Fibroblast of lung (primary cell): ENCODE results near the gene OSBPL6. TPM values are rescaled to one million over a fixed set of nuclear protein-coding genes. Genes with fewer than 3 reads are reported as not detected.

Experiments
- DNase-seq, 2 donors: peaks; one replicate each; pipeline versions ENCODE4 v3.0.0 to v3.0.0-alpha.2; 2010; ENCODE audit warnings: low read depth in 2 of 2
- H2AFZ ChIP-seq: 2 replicates; pipeline ENCODE4 v1.5.1; 2012; ENCODE audit warnings: low read length, control low read depth, inconsistent platforms
- H3K27ac ChIP-seq: 2 replicates; pipeline ENCODE4 v1.5.1; 2011; ENCODE audit warnings: low read length, control low read depth; ENCODE audit not compliant: insufficient read depth
- H3K27me3 ChIP-seq: 2 replicates; pipeline ENCODE4 v1.5.1; 2011; ENCODE audit warnings: mild to moderate bottlenecking, low read length; ENCODE audit not compliant: control insufficient read depth, insufficient read depth
- H3K36me3 ChIP-seq: 2 replicates; pipeline ENCODE4 v1.5.1; 2011; ENCODE audit warnings: low read length; ENCODE audit not compliant: control insufficient read depth, insufficient read depth
- H3K4me1 ChIP-seq: 2 replicates; pipeline ENCODE4 v1.5.1; 2011; ENCODE audit warnings: low read length; ENCODE audit not compliant: control insufficient read depth, insufficient read depth; ENCODE audit errors: extremely low read depth
- H3K4me2 ChIP-seq: 2 replicates; pipeline ENCODE4 v1.5.1; 2011; ENCODE audit warnings: low read length, control low read depth; ENCODE audit not compliant: insufficient read depth; ENCODE audit errors: extremely low read depth
- H3K4me3 ChIP-seq, 4 experiments: fragments of 200-600 bp in 1 of 4; sonication (generic) in 1 of 4; replicated peaks in 1 of 4; 2 replicates each; pipeline ENCODE4 v1.5.1; 2011 to 2016; ENCODE audit warnings: low read length in 4 of 4, low read depth in 3 of 4, mild to moderate bottlenecking in 3 of 4, control low read depth in 2 of 4, inconsistent platforms in 1 of 4, mixed read lengths in 1 of 4; ENCODE audit not compliant: insufficient read depth in 1 of 4; ENCODE audit errors: control extremely low read depth in 1 of 4
- H3K79me2 ChIP-seq: 2 replicates; pipeline ENCODE4 v1.5.1; 2012; ENCODE audit warnings: mild to moderate bottlenecking, low read length, inconsistent platforms; ENCODE audit not compliant: control insufficient read depth, insufficient read depth
- H3K9ac ChIP-seq: 2 replicates; pipeline ENCODE4 v1.5.1; 2011; ENCODE audit warnings: mild to moderate bottlenecking, low read length, control low read depth; ENCODE audit not compliant: insufficient read depth
- H3K9me3 ChIP-seq: 2 replicates; pipeline ENCODE4 v1.5.1; 2012; ENCODE audit warnings: low read depth, low read length; ENCODE audit not compliant: control insufficient read depth, insufficient read depth
- H4K20me1 ChIP-seq: 2 replicates; pipeline ENCODE4 v1.5.1; 2011; ENCODE audit warnings: low read length; ENCODE audit not compliant: control insufficient read depth, insufficient read depth; ENCODE audit errors: extremely low read depth
- EZH2 ChIP-seq: IDR thresholded peaks from 2 replicates; pipeline ENCODE4 v1.5.1; 2012; ENCODE audit warnings: low read length, control low read depth, mild to moderate bottlenecking; ENCODE audit errors: missing control alignments
- polyA plus RNA-seq, 2 donors: library from polyadenylated mRNA; depleted of rRNA in 1 of 2; stranded (reverse) in 1 of 2; unstranded in 1 of 2; fragments of >200 nt; gene quantifications; 2 replicates each; pipeline ENCODE4 v1.2.1, GENCODE V29; 2011 to 2012; ENCODE audit warnings: missing spikeins in 1 of 2
- total RNA-seq: library from RNA; depleted of rRNA; stranded (reverse); fragments of >200 nt; gene quantifications from 2 replicates; pipeline ENCODE4 v1.2.1, GENCODE V29; 2014
- TF ChIP-seq, protein P1 (sequence below), 2 donors: IDR thresholded peaks in 1 of 2; conservative IDR thresholded peaks in 1 of 2; 1 replicate in 1 of 2; 2 replicates in 1 of 2; pipeline ENCODE4 v1.5.1; 2011 to 2012; ENCODE audit warnings: low read length in 2 of 2, control low read depth in 1 of 2, inconsistent platforms in 1 of 2, low read depth in 1 of 2, mild to moderate bottlenecking in 1 of 2

OSBPL6 gene
- total and polyA plus RNA-seq, 2 donors (not counting 1 experiment from before 2014, with no cell fraction given) = 1.0 to 5.3 TPM

DNA sequence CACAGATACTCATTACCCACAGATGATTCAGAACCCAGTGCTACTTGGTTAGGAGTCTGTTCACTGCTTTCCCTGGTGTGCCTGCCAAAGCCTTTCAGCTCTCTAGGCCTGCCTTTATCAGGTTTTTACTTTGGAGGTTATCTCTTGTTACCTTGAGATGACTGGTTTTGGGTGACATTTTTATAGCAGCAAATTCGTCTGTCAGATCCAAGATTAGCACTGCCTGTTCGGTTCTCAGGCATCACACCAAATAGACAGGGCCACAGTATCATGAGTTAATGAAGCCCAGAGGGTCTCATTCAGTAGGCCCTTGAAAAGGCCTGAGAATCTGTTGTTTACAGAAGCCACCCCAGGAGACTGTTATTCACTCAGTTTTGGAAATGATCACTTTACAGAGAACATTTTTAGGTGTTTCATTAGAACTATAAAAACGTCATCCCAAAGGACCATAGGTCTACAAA is 121.2 kb downstream of the OSBPL6 start:
- Histone ChIP-seq H3K4me2 (no peak overlapping the region), H3K9me3 (no peaks in the 10 kb centered on the region), H3K27ac (no peak overlapping the region), H3K27me3 (no peaks in the 10 kb centered on the region), H3K9ac (no peak overlapping the region), H4K20me1 (no peaks in the 10 kb centered on the region), H3K36me3 (no peaks in the 10 kb centered on the region), H2AFZ (no peak overlapping the region), H3K4me1 (no peaks in the 10 kb centered on the region), H3K79me2 (no peaks in the 10 kb centered on the region), H3K4me3 (no peak overlapping the region)
- TF ChIP-seq, protein P1, sequence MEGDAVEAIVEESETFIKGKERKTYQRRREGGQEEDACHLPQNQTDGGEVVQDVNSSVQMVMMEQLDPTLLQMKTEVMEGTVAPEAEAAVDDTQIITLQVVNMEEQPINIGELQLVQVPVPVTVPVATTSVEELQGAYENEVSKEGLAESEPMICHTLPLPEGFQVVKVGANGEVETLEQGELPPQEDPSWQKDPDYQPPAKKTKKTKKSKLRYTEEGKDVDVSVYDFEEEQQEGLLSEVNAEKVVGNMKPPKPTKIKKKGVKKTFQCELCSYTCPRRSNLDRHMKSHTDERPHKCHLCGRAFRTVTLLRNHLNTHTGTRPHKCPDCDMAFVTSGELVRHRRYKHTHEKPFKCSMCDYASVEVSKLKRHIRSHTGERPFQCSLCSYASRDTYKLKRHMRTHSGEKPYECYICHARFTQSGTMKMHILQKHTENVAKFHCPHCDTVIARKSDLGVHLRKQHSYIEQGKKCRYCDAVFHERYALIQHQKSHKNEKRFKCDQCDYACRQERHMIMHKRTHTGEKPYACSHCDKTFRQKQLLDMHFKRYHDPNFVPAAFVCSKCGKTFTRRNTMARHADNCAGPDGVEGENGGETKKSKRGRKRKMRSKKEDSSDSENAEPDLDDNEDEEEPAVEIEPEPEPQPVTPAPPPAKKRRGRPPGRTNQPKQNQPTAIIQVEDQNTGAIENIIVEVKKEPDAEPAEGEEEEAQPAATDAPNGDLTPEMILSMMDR (conservative IDR thresholded peaks at IDR 0.05 in 1 of 2, IDR thresholded peaks at IDR 0.05 in 1 of 2; ENCODE audit: low read depth in 1 of 2, low read length in 2 of 2) = no peak
- no peak for TF ChIP-seq EZH2
- DNase-seq = no peak

DNA sequence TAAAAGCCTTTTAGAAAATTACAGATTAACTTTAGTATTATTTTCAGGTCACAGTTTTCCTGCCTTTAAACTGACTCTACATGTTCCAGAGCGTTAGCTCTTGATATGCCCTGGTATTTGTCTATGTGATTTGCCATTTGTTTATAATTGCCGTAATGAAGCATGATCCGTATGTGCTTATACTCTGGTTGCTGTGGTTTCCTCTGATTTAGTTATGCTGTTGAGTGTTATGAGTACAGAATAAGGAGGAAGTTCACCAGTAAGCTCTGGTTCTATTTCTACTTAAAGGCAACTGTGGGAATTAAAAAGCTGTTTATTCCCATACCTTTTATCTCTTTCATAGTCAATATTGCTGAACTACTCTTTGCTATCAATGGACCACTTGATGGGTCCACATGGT is 123.5 kb downstream of the OSBPL6 start:
- Histone ChIP-seq H3K4me3 (no peak overlapping the region), H3K4me1 (no peaks in the 10 kb centered on the region), H3K27me3 (no peaks in the 10 kb centered on the region), H3K9ac (no peak overlapping the region), H3K9me3 (no peaks in the 10 kb centered on the region), H4K20me1 (no peaks in the 10 kb centered on the region), H3K4me2 (no peak overlapping the region), H3K79me2 (no peaks in the 10 kb centered on the region), H2AFZ (no peak overlapping the region), H3K36me3 (no peaks in the 10 kb centered on the region), H3K27ac (no peak overlapping the region)
- TF ChIP-seq, protein P1 (conservative IDR thresholded peaks at IDR 0.05 in 1 of 2, IDR thresholded peaks at IDR 0.05 in 1 of 2; ENCODE audit: low read depth in 1 of 2, low read length in 2 of 2) = no peak
- TF ChIP-seq EZH2 = no peak
- DNase-seq = peak in 1 of 2 donors; percentile 4

DNA sequence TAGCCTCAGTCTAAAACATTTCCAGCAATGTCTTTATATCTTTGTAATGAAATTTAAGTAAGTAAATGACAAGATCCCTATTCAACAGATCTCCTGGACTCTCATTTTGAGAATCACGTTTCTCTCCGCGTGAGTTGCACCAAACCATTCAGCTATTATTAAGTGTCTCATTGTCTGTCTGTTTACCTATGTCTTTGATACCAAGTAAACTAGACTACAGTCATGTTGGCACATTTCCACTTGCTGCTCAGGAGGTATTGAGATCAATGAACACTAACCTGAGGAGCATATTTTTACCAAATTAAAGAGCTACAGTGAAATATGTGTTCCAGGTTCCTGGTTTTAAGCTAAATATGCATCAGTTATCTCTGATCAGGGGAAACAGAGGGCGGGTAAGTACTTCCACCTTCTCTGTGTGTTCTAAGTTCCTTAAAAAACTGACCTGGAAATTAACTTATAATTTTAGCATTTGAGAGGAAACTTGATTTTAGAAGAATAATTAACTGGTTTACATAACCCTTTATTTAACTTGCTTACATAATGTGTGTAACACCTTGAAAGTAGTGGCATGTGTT is 125.8 kb downstream of the OSBPL6 start:
- Histone ChIP-seq H3K9ac (no peak overlapping the region), H3K9me3 (no peaks in the 10 kb centered on the region), H3K27me3 (no peaks in the 10 kb centered on the region), H3K27ac (no peak overlapping the region), H3K4me2 (no peak overlapping the region), H3K4me1 (no peaks in the 10 kb centered on the region), H4K20me1 (no peaks in the 10 kb centered on the region), H3K36me3 (no peaks in the 10 kb centered on the region), H2AFZ (no peak overlapping the region), H3K4me3 (no peak overlapping the region), H3K79me2 (no peaks in the 10 kb centered on the region)
- TF ChIP-seq, protein P1 (conservative IDR thresholded peaks at IDR 0.05 in 1 of 2, IDR thresholded peaks at IDR 0.05 in 1 of 2; ENCODE audit: low read depth in 1 of 2, low read length in 2 of 2) = no peak
- DNase-seq = no peak
